ENCODE results near the gene MRPL55.

The MRPL55 gene

DNA sequence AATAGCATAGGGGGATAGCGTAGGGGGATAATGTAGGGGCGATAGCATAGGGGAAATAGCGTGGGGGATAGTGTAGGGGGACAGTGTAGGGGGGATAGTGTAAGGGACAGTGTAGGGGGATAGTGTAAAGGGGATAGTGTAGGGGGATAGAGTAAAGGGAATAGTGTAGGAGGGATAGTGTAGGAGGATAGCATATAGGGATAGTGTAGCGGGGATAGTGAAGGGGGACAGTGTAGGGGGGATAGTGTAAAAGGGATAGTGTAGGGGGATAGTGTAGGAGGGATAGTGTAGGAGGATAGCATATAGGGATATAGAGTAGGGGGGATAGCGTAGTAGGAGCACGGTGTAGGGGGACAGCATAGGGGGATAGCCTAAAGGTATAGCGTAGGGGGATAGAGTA is 40.7 kb downstream of the MRPL55 start:
- no peak for TF ChIP-seq CTCF (IDR thresholded peaks at IDR 0.05; ENCODE audit: insufficient read depth, low read depth, low read length, missing control alignments)
- DNase-seq (ENCODE audit: low read depth), result no peak
- H3K4me3 ChIP-seq (ENCODE audit: low read length), result no peak overlapping the region

- DNase-seq (ENCODE audit: low read depth), result no peak
- TF ChIP-seq CTCF (IDR thresholded peaks at IDR 0.05; ENCODE audit: insufficient read depth, low read depth, low read length, missing control alignments), result no peak
- no peak overlapping the region for H3K4me3 ChIP-seq (ENCODE audit: low read length)
Observed at GRCh38 chr1:228066891-228067654, 42.0 kb downstream of the MRPL55 start.

DNA sequence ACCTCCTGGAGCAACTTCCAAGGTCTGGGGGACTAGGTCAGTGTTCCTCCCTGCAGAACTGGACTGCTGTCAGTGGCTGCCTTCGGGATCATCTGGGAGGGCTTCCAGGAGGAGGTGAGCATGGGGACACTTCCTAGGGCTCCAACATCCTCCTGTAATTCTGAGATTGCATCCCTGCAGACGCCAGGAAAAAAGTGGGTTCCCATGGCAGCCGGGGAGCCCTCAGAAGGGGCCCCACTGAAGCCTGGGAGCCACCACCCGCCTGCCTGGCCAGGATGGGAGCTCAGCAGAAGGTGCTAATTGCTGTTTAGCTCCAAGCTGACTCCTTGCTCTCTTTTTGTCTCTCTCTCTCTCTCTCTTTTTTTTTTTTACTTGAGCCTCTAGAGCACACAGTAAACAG is 42.7 kb downstream of the MRPL55 start:
- TF ChIP-seq CTCF (IDR thresholded peaks at IDR 0.05; ENCODE audit: insufficient read depth, low read depth, low read length, missing control alignments), result no peak
- DNase-seq (ENCODE audit: low read depth), result no peak
- H3K4me3 ChIP-seq (ENCODE audit: low read length), result no peak overlapping the region

DNA sequence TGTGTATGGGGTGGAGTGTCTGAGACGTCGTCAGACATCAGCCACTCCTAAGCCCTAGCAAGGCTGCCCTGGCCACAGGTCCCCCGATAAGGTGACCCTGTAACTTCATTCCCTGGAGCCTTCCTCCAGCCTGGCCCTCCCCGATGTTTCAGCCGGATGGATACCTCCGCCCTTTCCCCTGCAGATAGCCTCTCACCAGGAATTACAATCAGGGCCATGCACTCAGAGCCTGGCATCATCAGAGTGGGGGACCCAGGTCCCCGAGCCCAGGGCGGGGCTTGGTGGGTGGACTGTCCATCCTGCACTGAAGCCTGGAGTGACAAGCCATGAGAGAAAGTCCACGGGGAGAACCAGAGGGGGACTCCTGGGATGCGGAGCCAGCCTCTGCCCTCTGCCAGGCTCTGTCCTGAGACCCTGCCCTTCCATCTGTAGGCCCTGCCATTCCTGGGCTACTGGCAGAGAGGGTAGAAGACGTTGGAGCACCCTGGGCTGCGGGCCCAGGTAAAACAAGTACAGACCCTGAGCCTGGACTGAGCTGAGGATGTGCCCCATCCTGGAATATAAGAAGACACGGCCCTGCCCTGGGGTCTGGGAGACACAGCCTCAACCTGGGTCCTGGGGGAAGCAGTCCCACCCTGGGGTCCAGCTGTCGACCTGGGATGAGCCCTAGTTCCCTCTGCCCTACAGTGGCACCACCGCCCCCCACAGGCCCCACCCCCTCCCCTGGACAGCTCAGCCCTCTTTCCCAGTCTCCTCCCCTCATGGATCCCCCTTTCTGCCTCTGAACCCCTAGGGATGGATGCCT is 43.4 kb downstream of the MRPL55 start:
- no peak for DNase-seq (ENCODE audit: low read depth)
- TF ChIP-seq CTCF (IDR thresholded peaks at IDR 0.05; ENCODE audit: insufficient read depth, low read depth, low read length, missing control alignments), result no peak
- H3K4me3 ChIP-seq (ENCODE audit: low read length), result no peak overlapping the region

DNA sequence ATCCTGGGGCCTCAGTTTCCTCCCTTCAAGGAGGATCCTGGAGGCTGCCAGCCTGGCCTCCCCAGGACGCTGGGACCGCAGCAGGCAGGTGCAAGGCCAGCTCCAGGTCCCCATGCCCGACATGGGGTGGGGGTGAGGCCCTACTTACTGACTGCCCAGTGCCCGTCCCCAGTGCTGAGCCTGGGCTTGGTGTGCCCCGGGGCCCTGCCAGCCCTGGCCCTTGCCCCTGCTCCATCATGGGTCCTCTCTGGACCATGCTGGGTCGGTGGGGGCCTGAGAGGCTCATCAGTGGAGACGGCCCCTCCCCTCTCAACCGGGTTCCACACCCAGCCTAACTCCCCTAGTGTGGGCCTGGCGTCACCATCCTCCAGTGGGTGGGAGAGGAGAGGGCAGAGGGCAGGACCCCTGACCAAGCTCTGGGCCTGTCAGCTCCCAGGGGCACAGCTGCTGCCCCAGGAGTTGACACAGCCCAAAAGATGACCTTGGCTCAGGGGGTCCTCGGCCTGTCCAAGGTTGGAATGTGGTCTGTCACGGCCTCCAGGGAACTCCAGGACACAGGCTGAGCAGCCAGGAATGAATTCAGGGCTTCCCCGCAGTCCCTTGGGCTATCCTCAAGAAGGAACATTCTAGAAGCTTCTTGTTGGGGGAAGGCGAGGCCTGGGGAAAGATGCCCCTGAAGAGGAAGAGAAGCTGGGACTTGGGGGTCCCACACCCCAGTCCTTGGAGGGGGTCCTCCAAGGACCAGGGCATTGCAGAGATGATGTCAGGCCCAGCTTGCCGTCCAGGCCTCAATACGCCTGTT is 44.2 kb downstream of the MRPL55 start:
- no peak overlapping the region for H3K4me3 ChIP-seq (ENCODE audit: low read length)
- no peak for DNase-seq (ENCODE audit: low read depth)
- no peak for TF ChIP-seq CTCF (IDR thresholded peaks at IDR 0.05; ENCODE audit: insufficient read depth, low read depth, low read length, missing control alignments)

- no peak overlapping the region for H3K4me3 ChIP-seq (ENCODE audit: low read length)
- no peak for DNase-seq (ENCODE audit: low read depth)
- TF ChIP-seq CTCF (IDR thresholded peaks at IDR 0.05; ENCODE audit: insufficient read depth, low read depth, low read length, missing control alignments), result no peak
Observed at GRCh38 chr1:228064296-228064695, 44.8 kb downstream of the MRPL55 start.

Data from epithelial cell of esophagus (primary cell).